Type B pancreatic cell (in vitro differentiated cells): ENCODE results near the gene DAGLA. TPM values are rescaled to one million over a fixed set of nuclear protein-coding genes. Genes with fewer than 3 reads are reported as not detected.

Source experiments
- DNase-seq: peaks from one replicate; pipeline ENCODE4 v3.0.0; 2021; ENCODE audit warnings: mixed read lengths; ENCODE audit not compliant: unreplicated experiment; ENCODE audit errors: extremely low spot score
- H3K27ac Mint-ChIP-seq: 2 replicates; pipeline ENCODE4 v1.8.0; 2021; ENCODE audit warnings: mild to moderate bottlenecking, mixed read lengths
- H3K27me3 Mint-ChIP-seq: 2 replicates; pipeline ENCODE4 v1.8.0; 2021; ENCODE audit warnings: mixed read lengths
- H3K36me3 Mint-ChIP-seq: 2 replicates; pipeline ENCODE4 v1.8.0; 2021; ENCODE audit warnings: mixed read lengths
- H3K4me1 Mint-ChIP-seq: one replicate; pipeline ENCODE4 v1.8.0; 2021; ENCODE audit warnings: mixed read lengths; ENCODE audit not compliant: unreplicated experiment
- H3K4me3 Mint-ChIP-seq: 2 replicates; pipeline ENCODE4 v1.8.0; 2021; ENCODE audit warnings: mild to moderate bottlenecking, mixed read lengths
- H3K9me3 Mint-ChIP-seq: 2 replicates; pipeline ENCODE4 v1.8.0; 2021; ENCODE audit warnings: mixed read lengths
- total RNA-seq: library from RNA; stranded (reverse); gene quantifications from 2 replicates; pipeline ENCODE4 v1.2.1, GENCODE V29; 2021; ENCODE audit warnings: low replicate concordance
- TF ChIP-seq, protein P1 (sequence below): fragments of 200-600 bp; sonication (generic); conservative IDR thresholded peaks from 2 replicates; pipeline ENCODE4 v1.5.0; 2021; ENCODE audit warnings: antibody characterized with exemption, mild to moderate bottlenecking

DAGLA gene
- total RNA-seq, 1 donor from 2014 or later: 7.8 TPM

DNA sequence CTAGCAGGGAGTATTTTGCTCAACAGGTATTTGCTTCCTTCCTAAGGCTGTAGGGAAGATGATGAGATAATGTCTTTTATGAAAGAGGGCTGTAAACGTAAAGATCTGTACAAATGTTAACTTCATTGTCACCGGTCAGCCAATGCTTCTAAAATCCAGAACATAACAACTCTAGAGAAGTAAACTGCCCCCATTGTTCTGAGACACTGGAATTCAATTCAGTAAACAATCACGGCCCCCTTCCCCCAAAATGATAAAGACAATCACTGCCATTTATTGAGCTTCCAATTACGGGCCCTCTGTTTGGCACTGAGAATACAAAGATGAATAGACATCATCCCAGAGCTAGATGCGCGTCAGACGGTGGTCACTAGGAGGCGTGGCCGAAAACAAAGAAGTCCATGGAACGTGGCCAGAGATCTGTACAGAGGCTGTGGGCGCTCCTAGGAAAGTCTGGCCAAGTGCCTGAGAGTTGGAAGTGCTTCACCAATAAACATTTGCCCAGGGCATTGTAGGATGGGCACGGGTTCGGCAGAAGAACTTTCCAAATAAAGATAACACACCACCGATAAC is 111.6 kb downstream of the DAGLA start:
- peak overlapping the region; percentile 98 for H3K4me3 Mint-ChIP-seq
- H3K36me3 Mint-ChIP-seq: peaks cover 4% of the 10 kb centered on the region
- H3K9me3 Mint-ChIP-seq: no peaks in the 10 kb centered on the region
- no peak for DNase-seq
- peaks cover 8% of the 10 kb centered on the region for H3K4me1 Mint-ChIP-seq
- no peaks in the 10 kb centered on the region for H3K27me3 Mint-ChIP-seq
- H3K27ac Mint-ChIP-seq: peak overlapping the region; percentile 98
- TF ChIP-seq, protein P1, sequence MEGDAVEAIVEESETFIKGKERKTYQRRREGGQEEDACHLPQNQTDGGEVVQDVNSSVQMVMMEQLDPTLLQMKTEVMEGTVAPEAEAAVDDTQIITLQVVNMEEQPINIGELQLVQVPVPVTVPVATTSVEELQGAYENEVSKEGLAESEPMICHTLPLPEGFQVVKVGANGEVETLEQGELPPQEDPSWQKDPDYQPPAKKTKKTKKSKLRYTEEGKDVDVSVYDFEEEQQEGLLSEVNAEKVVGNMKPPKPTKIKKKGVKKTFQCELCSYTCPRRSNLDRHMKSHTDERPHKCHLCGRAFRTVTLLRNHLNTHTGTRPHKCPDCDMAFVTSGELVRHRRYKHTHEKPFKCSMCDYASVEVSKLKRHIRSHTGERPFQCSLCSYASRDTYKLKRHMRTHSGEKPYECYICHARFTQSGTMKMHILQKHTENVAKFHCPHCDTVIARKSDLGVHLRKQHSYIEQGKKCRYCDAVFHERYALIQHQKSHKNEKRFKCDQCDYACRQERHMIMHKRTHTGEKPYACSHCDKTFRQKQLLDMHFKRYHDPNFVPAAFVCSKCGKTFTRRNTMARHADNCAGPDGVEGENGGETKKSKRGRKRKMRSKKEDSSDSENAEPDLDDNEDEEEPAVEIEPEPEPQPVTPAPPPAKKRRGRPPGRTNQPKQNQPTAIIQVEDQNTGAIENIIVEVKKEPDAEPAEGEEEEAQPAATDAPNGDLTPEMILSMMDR: peak; percentile 26

DNA sequence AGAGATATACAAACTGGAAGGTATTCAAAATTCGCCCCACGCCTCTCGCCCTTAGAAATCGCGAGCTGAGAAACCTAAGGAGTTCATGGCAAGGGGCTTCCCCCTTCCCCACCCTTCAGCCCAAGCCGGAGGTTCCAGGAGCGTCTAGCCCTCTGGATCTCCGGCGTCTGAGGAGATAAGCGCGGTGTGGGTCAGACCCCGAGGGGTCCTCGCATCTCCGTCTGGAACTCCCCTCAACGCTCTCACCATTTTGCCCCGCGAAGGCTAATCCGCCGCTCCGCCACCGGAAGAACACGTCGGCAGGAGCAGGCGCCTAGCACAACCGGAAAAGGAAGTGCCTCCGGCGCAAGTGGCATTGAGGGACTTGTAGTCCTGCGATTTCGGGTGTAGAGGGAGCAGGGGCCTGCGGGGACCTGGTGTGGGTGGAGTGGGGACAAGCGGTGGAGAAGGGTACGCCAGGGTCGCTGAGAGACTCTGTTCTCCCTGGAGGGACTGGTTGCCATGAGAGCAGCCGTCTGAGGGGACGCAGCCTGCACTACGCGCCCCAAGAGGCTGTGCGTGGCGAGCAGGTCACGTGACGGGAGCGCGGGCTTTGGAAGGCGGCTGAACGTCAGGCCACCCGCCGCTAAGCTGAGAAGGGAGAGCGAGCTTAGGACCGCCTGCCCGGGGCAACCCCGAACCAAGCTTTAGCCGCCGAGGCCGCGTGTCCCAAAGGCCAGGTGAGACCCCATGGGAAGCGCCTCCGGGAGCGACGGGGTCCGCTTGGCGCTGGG is 112.3 kb downstream of the DAGLA start, which contains the start of the genes FEN1 and TMEM258:
FEN1 (plus strand) TSS at position 602 of the 773 bp plus-strand sequence. CDS start 2,451 bp downstream, outside the sequence.
TMEM258 (minus strand) TSS at position 290 of the 773 bp plus-strand sequence; CDS start at position 249, 41 bp downstream.
- peaks cover 14% of the 10 kb centered on the region for H3K4me1 Mint-ChIP-seq
- no peaks in the 10 kb centered on the region for H3K9me3 Mint-ChIP-seq
- H3K4me3 Mint-ChIP-seq: peak within 1 kb of the TSS; percentile 98
- peak within 1 kb of the TSS; percentile 98 for H3K27ac Mint-ChIP-seq
- peak; percentile 90 for DNase-seq
- no peaks in the 10 kb centered on the region for H3K27me3 Mint-ChIP-seq
- peaks cover 4% of the 10 kb centered on the region for H3K36me3 Mint-ChIP-seq
- TF ChIP-seq, protein P1: peak; percentile 31

DNA sequence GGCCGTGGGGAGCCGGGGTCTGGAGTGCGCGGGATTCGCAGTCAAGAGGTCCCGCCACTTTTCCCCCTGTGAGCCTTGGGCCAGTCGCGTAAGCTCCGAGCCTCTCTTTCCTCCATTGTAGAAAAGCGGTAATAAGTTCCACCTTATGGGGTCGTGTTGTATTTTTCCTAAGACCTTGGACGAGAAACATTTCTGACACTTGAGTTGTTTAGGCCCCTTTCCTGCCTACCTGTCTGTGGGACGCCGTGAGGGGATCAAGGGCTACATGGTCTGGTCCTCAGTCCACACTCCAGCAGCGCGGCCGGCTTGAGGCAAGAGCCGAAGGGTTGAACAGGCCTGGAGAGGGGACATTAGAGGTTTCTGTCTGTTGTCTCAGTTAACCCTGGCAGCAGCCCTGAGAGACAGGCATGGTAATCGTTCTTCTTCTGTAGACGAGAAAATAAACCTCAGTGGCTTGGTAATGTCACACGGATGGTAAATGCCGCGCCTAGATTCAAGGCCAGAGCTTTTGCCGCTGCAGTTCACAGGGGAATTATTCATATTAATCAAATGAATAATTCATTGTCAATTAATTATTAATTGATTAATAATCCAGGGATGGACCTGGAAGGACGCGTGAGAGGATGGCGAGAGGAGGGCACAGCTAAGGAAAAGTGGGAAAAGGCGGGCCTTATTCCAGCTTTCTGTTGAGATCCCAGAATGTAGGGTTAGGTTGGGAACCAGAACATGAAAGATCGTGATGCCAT is 113.1 kb downstream of the DAGLA start:
- Mint-ChIP-seq H3K9me3 (no peaks in the 10 kb centered on the region), H3K4me3 (peak overlapping the region; percentile 98), H3K27me3 (no peaks in the 10 kb centered on the region), H3K27ac (peak overlapping the region; percentile 98), H3K4me1 (peaks cover 14% of the 10 kb centered on the region), H3K36me3 (peaks cover 4% of the 10 kb centered on the region)
- DNase-seq: no peak
- TF ChIP-seq, protein P1: no peak

DNA sequence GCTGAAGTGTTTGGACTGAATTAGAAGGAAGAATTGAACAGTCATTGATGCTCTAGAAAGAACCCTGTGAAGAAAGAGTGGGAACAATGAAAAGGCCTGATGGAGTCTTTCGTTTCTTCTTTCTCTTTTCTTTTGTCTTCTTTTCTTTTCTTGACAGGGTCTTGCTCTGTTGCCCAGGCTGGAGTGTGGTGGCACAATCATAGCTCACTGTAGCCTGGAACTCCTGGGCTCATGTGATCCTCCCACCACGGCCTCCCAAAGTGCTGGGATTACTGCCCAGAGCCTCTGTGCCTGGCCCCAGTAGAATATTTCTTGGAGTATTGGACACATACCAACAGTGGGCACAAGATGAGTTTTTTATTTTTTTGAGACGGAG is 113.6 kb downstream of the DAGLA start:
- TF ChIP-seq, protein P1: no peak
- H3K27me3 Mint-ChIP-seq: no peaks in the 10 kb centered on the region
- H3K4me1 Mint-ChIP-seq: peaks cover 18% of the 10 kb centered on the region
- H3K4me3 Mint-ChIP-seq: peak overlapping the region; percentile 98
- H3K9me3 Mint-ChIP-seq: no peaks in the 10 kb centered on the region
- DNase-seq: no peak
- H3K36me3 Mint-ChIP-seq: peaks cover 4% of the 10 kb centered on the region
- H3K27ac Mint-ChIP-seq: peak overlapping the region; percentile 98

DNA sequence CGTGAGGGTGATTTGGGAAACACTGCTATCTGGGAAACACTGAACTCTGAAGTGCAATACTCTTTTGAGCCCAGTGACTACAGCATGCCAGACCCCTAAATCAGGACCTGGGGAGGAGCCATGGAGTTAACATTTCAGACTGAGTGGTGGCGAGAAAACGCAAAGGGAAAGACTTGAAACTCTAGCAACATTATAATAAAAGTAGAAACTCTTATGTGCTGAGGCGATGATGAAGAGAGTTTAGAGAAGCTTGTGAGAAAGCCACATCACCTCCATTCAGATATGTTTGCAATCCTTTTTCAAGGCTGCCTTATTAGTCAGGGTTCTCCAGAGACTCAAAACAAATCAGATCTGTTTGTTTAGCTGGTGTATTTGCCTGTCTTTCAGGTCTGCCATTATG is 114.4 kb downstream of the DAGLA start:
- no peak for DNase-seq
- TF ChIP-seq, protein P1: no peak
- Mint-ChIP-seq H3K4me3 (no peak overlapping the region), H3K36me3 (peaks cover 2% of the 10 kb centered on the region), H3K4me1 (peaks cover 18% of the 10 kb centered on the region), H3K27ac (no peak overlapping the region), H3K9me3 (no peaks in the 10 kb centered on the region), H3K27me3 (no peaks in the 10 kb centered on the region)
